Neuronal stem cell (in vitro differentiated cells): ENCODE measurements around the gene FOXL3.

Experiments
- DNase-seq: peaks from one replicate; pipeline ENCODE4 v3.0.0-alpha.2; 2013; ENCODE audit warnings: low spot score
- H2AFZ ChIP-seq: one replicate; pipeline ENCODE4 v1.6.1; 2013; ENCODE audit warnings: mild to moderate bottlenecking, low read length, inconsistent platforms
- H2AK5ac ChIP-seq: 2 replicates; pipeline ENCODE4 v1.6.1; 2013; ENCODE audit warnings: low read depth, mild to moderate bottlenecking, inconsistent platforms, low read length, moderate library complexity, mixed read lengths
- H2BK120ac ChIP-seq: 2 replicates; pipeline ENCODE4 v1.6.1; 2013; ENCODE audit warnings: low read depth, mild to moderate bottlenecking, inconsistent platforms, low read length, moderate library complexity, mixed read lengths
- H2BK12ac ChIP-seq: one replicate; pipeline ENCODE4 v1.6.1; 2013; ENCODE audit warnings: low read length, inconsistent platforms
- H2BK15ac ChIP-seq: 2 replicates; pipeline ENCODE4 v1.6.1; 2013; ENCODE audit warnings: mild to moderate bottlenecking, low read length, inconsistent platforms, mixed read lengths
- H2BK5ac ChIP-seq: one replicate; pipeline ENCODE4 v1.6.1; 2013; ENCODE audit warnings: inconsistent platforms, mild to moderate bottlenecking, low read length, moderate library complexity
- H3K14ac ChIP-seq: one replicate; pipeline ENCODE4 v1.6.1; 2013; ENCODE audit warnings: low read length, inconsistent platforms
- H3K18ac ChIP-seq: 2 replicates; pipeline ENCODE4 v1.6.1; 2013; ENCODE audit warnings: low read length, inconsistent platforms
- H3K23ac ChIP-seq: 2 replicates; pipeline ENCODE4 v1.6.1; 2013; ENCODE audit warnings: low read depth, mild to moderate bottlenecking, mixed read lengths, low read length, inconsistent platforms; ENCODE audit not compliant: poor library complexity
- H3K27ac ChIP-seq: replicated peaks from 3 replicates; pipeline ENCODE4 v1.5.1; 2013; ENCODE audit warnings: low read length, inconsistent platforms
- H3K27me3 ChIP-seq, 3 experiments: 2 replicates each; pipeline ENCODE4 v1.6.1; 2013; ENCODE audit warnings: low read length in 3 of 3, mild to moderate bottlenecking in 2 of 3, inconsistent platforms in 1 of 3, low read depth in 1 of 3, mixed read lengths in 1 of 3, moderate library complexity in 1 of 3; ENCODE audit not compliant: control insufficient read depth in 3 of 3, insufficient read depth in 3 of 3
- H3K36me3 ChIP-seq, 2 donors: replicated peaks in 1 of 2; 2 replicates each; pipeline ENCODE4 v1.6.1; 2013; ENCODE audit warnings: low read length in 2 of 2; ENCODE audit not compliant: control insufficient read depth in 2 of 2, insufficient read depth in 2 of 2
- H3K4ac ChIP-seq: 2 replicates; pipeline ENCODE4 v1.6.1; 2013; ENCODE audit warnings: inconsistent platforms, mild to moderate bottlenecking, low read length, moderate library complexity
- H3K4me1 ChIP-seq, 2 donors: 1 replicate in 1 of 2; 2 replicates in 1 of 2; pipeline ENCODE4 v1.6.1; 2013; ENCODE audit warnings: low read length in 2 of 2, low read depth in 1 of 2; ENCODE audit not compliant: control insufficient read depth in 2 of 2, insufficient read depth in 1 of 2
- H3K4me2 ChIP-seq: one replicate; pipeline ENCODE4 v1.6.1; 2013; ENCODE audit warnings: mild to moderate bottlenecking, low read length, inconsistent platforms; ENCODE audit not compliant: insufficient read depth, poor library complexity, severe bottlenecking
- H3K4me3 ChIP-seq, 2 donors: 2 replicates each; pipeline ENCODE4 v1.5.1; 2013; ENCODE audit warnings: low read length in 2 of 2, mild to moderate bottlenecking in 2 of 2, inconsistent platforms in 1 of 2, moderate library complexity in 1 of 2
- H3K79me1 ChIP-seq: one replicate; pipeline ENCODE4 v1.6.1; 2013; ENCODE audit warnings: low read depth, mild to moderate bottlenecking, inconsistent platforms, low read length, moderate library complexity
- H3K9ac ChIP-seq: one replicate; pipeline ENCODE4 v1.6.1; 2013; ENCODE audit warnings: mild to moderate bottlenecking, low read depth, low read length, inconsistent platforms; ENCODE audit not compliant: poor library complexity
- H3K9me3 ChIP-seq, 2 donors: replicated peaks in 1 of 2; 2 replicates each; pipeline versions ENCODE3 to v1.6.1; 2013; ENCODE audit warnings: low read length in 2 of 2, mild to moderate bottlenecking in 2 of 2, inconsistent platforms in 1 of 2, low read depth in 1 of 2, mixed read lengths in 1 of 2, moderate library complexity in 1 of 2; ENCODE audit not compliant: control insufficient read depth in 2 of 2, insufficient read depth in 1 of 2
- H4K8ac ChIP-seq: one replicate; pipeline ENCODE4 v1.6.1; 2013; ENCODE audit warnings: low read depth, mild to moderate bottlenecking, inconsistent platforms, low read length, moderate library complexity
- H4K91ac ChIP-seq: one replicate; pipeline ENCODE4 v1.6.1; 2013; ENCODE audit warnings: low read length, low read depth, mild to moderate bottlenecking, inconsistent platforms; ENCODE audit not compliant: poor library complexity
- WGBS, 2 donors: extraction: QIAGEN DNeasy Blood & Tissue Kit; methylation state at CpG; one replicate each; pipeline ENCODE4 v1.1.7; 2013; ENCODE audit warnings: missing lambda C conversion rate in 2 of 2, mixed read lengths in 1 of 2; ENCODE audit not compliant: insufficient read length in 2 of 2, insufficient replicate concordance in 1 of 2; ENCODE audit errors: extremely low coverage in 2 of 2; 5-methylcytosine and 5-hydroxymethylcytosine counted together

FOXL3 gene

GRCh38 chr7:277228-277627 is 12.7 kb upstream of the FOXL3 start:
- H3K14ac ChIP-seq = no peak overlapping the region
- no peak overlapping the region for H2BK120ac ChIP-seq
- no CpG with 5 or more reads among the region's 4 CpGs for WGBS, 2 donors
- H3K18ac ChIP-seq = no peak overlapping the region
- no peak overlapping the region for H2AK5ac ChIP-seq
- H3K4me1 ChIP-seq = no peaks in the 10 kb centered on the region
- H4K91ac ChIP-seq = no peak overlapping the region
- H3K23ac ChIP-seq = no peak overlapping the region
- no peak overlapping the region for H3K27ac ChIP-seq
- H2BK12ac ChIP-seq = no peak overlapping the region
- no peak overlapping the region for H2BK5ac ChIP-seq
- no peak overlapping the region for H4K8ac ChIP-seq
- H3K9ac ChIP-seq = no peak overlapping the region
- H3K4ac ChIP-seq = no peak overlapping the region
- no peak overlapping the region for H3K4me2 ChIP-seq
- no peak overlapping the region for H2AFZ ChIP-seq
- DNase-seq = no peak
- H3K9me3 ChIP-seq = peaks cover 12 to 24% of the 10 kb centered on the region in 2 donors
- no peaks in the 10 kb centered on the region for H3K79me1 ChIP-seq
- H2BK15ac ChIP-seq = no peak overlapping the region
- no peaks in the 10 kb centered on the region for H3K27me3 ChIP-seq
- H3K36me3 ChIP-seq = no peaks in the 10 kb centered on the region
- no peak overlapping the region for H3K4me3 ChIP-seq

- WGBS, 2 donors = no CpG with 5 or more reads among the region's 5 CpGs
- H2BK15ac ChIP-seq = no peak overlapping the region
- no peaks in the 10 kb centered on the region for H3K27me3 ChIP-seq
Observed at GRCh38 chr7:278081-278480, 11.9 kb upstream of the FOXL3 start.

GRCh38 chr7:279821-280220 is 10.1 kb upstream of the FOXL3 start:
- Histone ChIP-seq H2BK15ac (no peak overlapping the region), H3K14ac (no peak overlapping the region), H3K4me3 (no peak overlapping the region), H3K79me1 (no peaks in the 10 kb centered on the region), H4K8ac (no peak overlapping the region), H3K9me3 (peaks cover 8 to 12% of the 10 kb centered on the region in 2 donors), H3K36me3 (no peaks in the 10 kb centered on the region), H3K18ac (peak overlapping the region; percentile 60), H2BK5ac (no peak overlapping the region), H3K23ac (no peak overlapping the region), H3K9ac (no peak overlapping the region), H2BK12ac (no peak overlapping the region), H3K4me2 (no peak overlapping the region), H3K27me3 (no peaks in the 10 kb centered on the region), H4K91ac (no peak overlapping the region), H3K27ac (no peak overlapping the region), H2AK5ac (no peak overlapping the region), H2AFZ (no peak overlapping the region), H3K4ac (no peak overlapping the region), H2BK120ac (no peak overlapping the region), H3K4me1 (no peaks in the 10 kb centered on the region)
- no CpG with 5 or more reads among the region's 10 CpGs for WGBS, 2 donors
- no peak for DNase-seq

More at GRCh38 chr7:278081-278480, 11.9 kb upstream of the FOXL3 start:
- Histone ChIP-seq H3K4me2 (no peak overlapping the region), H2BK120ac (no peak overlapping the region), H2BK5ac (no peak overlapping the region), H3K79me1 (no peaks in the 10 kb centered on the region), H3K4ac (no peak overlapping the region), H2AK5ac (no peak overlapping the region), H3K14ac (no peak overlapping the region), H3K36me3 (no peaks in the 10 kb centered on the region), H3K23ac (no peak overlapping the region), H2BK12ac (no peak overlapping the region), H3K27ac (no peak overlapping the region), H3K4me1 (no peaks in the 10 kb centered on the region), H4K91ac (no peak overlapping the region), H3K9me3 (peaks cover 8 to 16% of the 10 kb centered on the region in 2 donors), H4K8ac (no peak overlapping the region), H3K9ac (no peak overlapping the region), H3K18ac (no peak overlapping the region), H2AFZ (no peak overlapping the region), H3K4me3 (no peak overlapping the region)
- no peak for DNase-seq

GRCh38 chr7:280461-280860 is 9.5 kb upstream of the FOXL3 start:
- Histone ChIP-seq H2BK120ac (no peak overlapping the region), H2AK5ac (no peak overlapping the region), H2BK5ac (no peak overlapping the region), H3K36me3 (no peaks in the 10 kb centered on the region), H3K9ac (no peak overlapping the region), H3K27ac (no peak overlapping the region), H2AFZ (no peak overlapping the region), H3K9me3 (peaks cover 8 to 10% of the 10 kb centered on the region in 2 donors), H3K27me3 (peaks cover 0 to 4% (median 0%) of the 10 kb centered on the region in 3 experiments), H3K14ac (no peak overlapping the region), H4K91ac (no peak overlapping the region), H3K4me1 (no peaks in the 10 kb centered on the region), H2BK12ac (no peak overlapping the region), H4K8ac (no peak overlapping the region), H3K79me1 (no peaks in the 10 kb centered on the region), H3K18ac (no peak overlapping the region), H3K4me2 (no peak overlapping the region), H3K4me3 (no peak overlapping the region), H2BK15ac (no peak overlapping the region), H3K4ac (no peak overlapping the region), H3K23ac (no peak overlapping the region)
- WGBS, 2 donors = no CpG with 5 or more reads among the region's 11 CpGs
- DNase-seq = no peak
